LNCAP (cell line): ENCODE measurements around the gene KRTAP5-4.
A peak's percentile ranks its signal among the peaks of the same experiment; 100 is the strongest.
"Not testable (repeated sequence)": the region's sequence is repeated elsewhere in the genome, so short reads cannot be mapped to it uniquely, and the experiment has no call there.

Experiments used
- CTCF ChIP-seq: fragments of 450-650 bp; IDR thresholded peaks from 2 replicates; pipeline ENCODE4 v1.5.1; 2017; ENCODE audit warnings: mild to moderate bottlenecking

KRTAP5-4 gene

GRCh38 chr11:1584661-1585370 lies 37.1 kb downstream of the KRTAP5-4 start, which contains the start of gene KRTAP5-1:
Gene KRTAP5-1, minus strand, starts transcription at chr11:1585283. Its CDS starts 34 bp downstream, at chr11:1585249.
- TF ChIP-seq CTCF: not testable (repeated sequence)

- TF ChIP-seq CTCF: no peak
Measured at GRCh38 chr11:1581976-1582375, 40.0 kb downstream of the KRTAP5-4 start.

- TF ChIP-seq CTCF: no peak
Measured at GRCh38 chr11:1576825-1577224, 45.1 kb downstream of the KRTAP5-4 start.

- no peak for TF ChIP-seq CTCF
Measured at GRCh38 chr11:1574933-1575242, 47.0 kb downstream of the KRTAP5-4 start.

- peak; percentile 96 for TF ChIP-seq CTCF
Measured at GRCh38 chr11:1574238-1574932, 47.6 kb downstream of the KRTAP5-4 start.

- TF ChIP-seq CTCF: no peak
Measured at GRCh38 chr11:1573903-1574237, 48.1 kb downstream of the KRTAP5-4 start.

GRCh38 chr11:1573077-1573902 lies 48.6 kb downstream of the KRTAP5-4 start:
- no peak for TF ChIP-seq CTCF
